HCT116 (cell line): ENCODE measurements around the gene TLN1. TPM values are rescaled to one million over a fixed set of nuclear protein-coding genes. Genes with fewer than 3 reads are reported as not detected.

Experiments
- ATAC-seq: fragments of 200-7000 bp; cut with Tn5 transposase; 2 replicates; pipeline ENCODE4 v1.9.1; 2020; ENCODE audit warnings: mild to moderate bottlenecking, moderate library complexity
- BruUV-seq: library from RNA; stranded (reverse); fragments of 400-500 nt; replicated peaks from 2 replicates; lab custom pipeline; 2021; lab: Mats Ljungman, UMichigan
- CTCF ChIA-PET: fragments of 300-600 bp; sonication (Branson Sonifier 250); formaldehyde crosslinking; loops from one replicate; lab custom pipeline; 2021; ENCODE audit warnings: antibody characterized with exemption; lab: Charles Lee
- POLR2A ChIA-PET: fragments of 300-600, 350-600 bp; sonication (Branson Sonifier 250); formaldehyde crosslinking; loops from one replicate; lab custom pipeline; 2021; ENCODE audit warnings: antibody characterized with exemption; lab: Charles Lee
- RAD21 ChIA-PET, 2 experiments: fragments of 300-600 bp; sonication (Branson Sonifier 250); formaldehyde crosslinking; loops; one replicate each; lab custom pipeline; 2023; ENCODE audit warnings: low total read pairs in 2 of 2; ENCODE audit not compliant: uncharacterized antibody in 2 of 2, unreplicated experiment in 2 of 2, low non-redundant PET in 1 of 2; lab: Charles Lee
- DNase-seq: peaks from one replicate; pipeline ENCODE4 v3.0.0-alpha.2; 2010; ENCODE audit warnings: low read depth, low spot score
- H2AFZ ChIP-seq: fragments of 200-600 bp; shearing (Covaris generic), sonication (generic); 2 replicates; pipeline ENCODE4 v1.6.1; 2017; ENCODE audit warnings: low read depth, mixed run types, mixed read lengths, antibody characterized with exemption, low read length; ENCODE audit not compliant: poor library complexity, severe bottlenecking
- H3K27ac ChIP-seq: 2 replicates; pipeline ENCODE4 v1.5.1; 2012; ENCODE audit warnings: low read depth, low read length
- H3K27me3 ChIP-seq: fragments of 200-600 bp; sonication (generic); 2 replicates; pipeline ENCODE4 v1.6.1; 2016; ENCODE audit warnings: mixed run types, low read length, mixed read lengths; ENCODE audit not compliant: insufficient read depth
- H3K36me3 ChIP-seq, 2 experiments: fragments of 200-500 bp in 1 of 2; fragments of 200-600 bp in 1 of 2; sonication (Bioruptor generic) in 1 of 2; sonication (generic) in 1 of 2; 2 replicates each; pipeline versions ENCODE4 v1.5.1 to v1.6.1; 2014 to 2016; ENCODE audit warnings: low read length in 2 of 2, inconsistent platforms in 1 of 2, mixed read lengths in 1 of 2, mixed run types in 1 of 2; ENCODE audit not compliant: insufficient read depth in 2 of 2, control insufficient read depth in 1 of 2
- H3K4me1 ChIP-seq, 2 experiments: fragments of 200-600 bp in 1 of 2; sonication (generic) in 1 of 2; 2 replicates each; pipeline versions ENCODE4 v1.5.1 to v1.6.1; 2012 to 2017; ENCODE audit warnings: low read length in 2 of 2, inconsistent platforms in 1 of 2, mild to moderate bottlenecking in 1 of 2, mixed read lengths in 1 of 2, mixed run types in 1 of 2, moderate library complexity in 1 of 2; ENCODE audit not compliant: insufficient read depth in 2 of 2, control insufficient read depth in 1 of 2
- H3K4me2 ChIP-seq: fragments of 200-600 bp; sonication (generic); 2 replicates; pipeline ENCODE4 v1.6.1; 2017; ENCODE audit warnings: mixed run types, low read length, mixed read lengths
- H3K4me3 ChIP-seq, 2 experiments: fragments of 200-600 bp in 1 of 2; sonication (generic) in 1 of 2; replicated peaks in 1 of 2; 2 replicates each; pipeline ENCODE4 v1.5.1; 2011 to 2016; ENCODE audit warnings: low read length in 2 of 2, control low read depth in 1 of 2, low read depth in 1 of 2, mild to moderate bottlenecking in 1 of 2, mixed read lengths in 1 of 2, mixed run types in 1 of 2
- H3K79me2 ChIP-seq: fragments of 200-600 bp; sonication (generic); 2 replicates; pipeline ENCODE4 v1.6.1; 2017; ENCODE audit warnings: mild to moderate bottlenecking, mixed run types, low read length, moderate library complexity, mixed read lengths; ENCODE audit not compliant: insufficient read depth
- H3K9ac ChIP-seq: fragments of 200-600 bp; sonication (generic); 2 replicates; pipeline ENCODE4 v1.6.1; 2016; ENCODE audit warnings: low read length, mixed read lengths
- H3K9me2 ChIP-seq: fragments of 200-600 bp; sonication (generic), shearing (Covaris generic); 2 replicates; pipeline ENCODE4 v1.6.1; 2017; ENCODE audit warnings: mixed run types, mild to moderate bottlenecking, moderate library complexity; ENCODE audit not compliant: insufficient read depth
- H3K9me3 ChIP-seq, 2 experiments: fragments of 200-500 bp in 1 of 2; fragments of 200-600 bp in 1 of 2; sonication (Bioruptor generic) in 1 of 2; sonication (generic) in 1 of 2; 2 replicates each; pipeline ENCODE4 v1.6.1; 2014 to 2017; ENCODE audit warnings: low read length in 2 of 2, mixed read lengths in 2 of 2, inconsistent platforms in 1 of 2, low read depth in 1 of 2, mild to moderate bottlenecking in 1 of 2, mixed run types in 1 of 2, moderate library complexity in 1 of 2; ENCODE audit not compliant: control insufficient read depth in 1 of 2, insufficient read depth in 1 of 2
- H4K20me1 ChIP-seq: fragments of 200-600 bp; sonication (generic), shearing (Covaris generic); 2 replicates; pipeline ENCODE4 v1.6.1; 2017; ENCODE audit warnings: mixed run types, mild to moderate bottlenecking, moderate library complexity; ENCODE audit not compliant: insufficient read depth
- ATF3 ChIP-seq: IDR thresholded peaks from 2 replicates; pipeline ENCODE4 v1.6.1; 2012
- CBX3 ChIP-seq: IDR thresholded peaks from 2 replicates; pipeline ENCODE4 v1.6.1; 2012; ENCODE audit warnings: low read depth
- CEBPB ChIP-seq: IDR thresholded peaks from 2 replicates; pipeline ENCODE4 v1.6.1; 2012; ENCODE audit warnings: low read depth
- CTCF ChIP-seq, 3 experiments: fragments of 200-600 bp in 1 of 3; sonication (generic) in 1 of 3; IDR thresholded peaks in 2 of 3; conservative IDR thresholded peaks in 1 of 3; 2 replicates each; pipeline ENCODE4 v1.5.1; 2012 to 2017; ENCODE audit warnings: low read depth in 2 of 3, low read length in 2 of 3, antibody characterized with exemption in 1 of 3, borderline replicate concordance in 1 of 3, control low read depth in 1 of 3, mild to moderate bottlenecking in 1 of 3, mixed read lengths in 1 of 3, mixed run types in 1 of 3, moderate library complexity in 1 of 3; ENCODE audit not compliant: insufficient read depth in 1 of 3
- EGR1 ChIP-seq: IDR thresholded peaks from 2 replicates; pipeline ENCODE4 v1.6.1; 2012; ENCODE audit warnings: low read depth
- ELF1 ChIP-seq: IDR thresholded peaks from 2 replicates; pipeline ENCODE4 v1.6.1; 2012; ENCODE audit warnings: low read depth, borderline replicate concordance
- FOSL1 ChIP-seq: IDR thresholded peaks from 2 replicates; pipeline ENCODE4 v1.6.1; 2012; ENCODE audit warnings: low read depth
- JUND ChIP-seq: IDR thresholded peaks from 2 replicates; pipeline ENCODE4 v1.6.1; 2012
- MAX ChIP-seq: IDR thresholded peaks from 2 replicates; pipeline ENCODE4 v1.6.1; 2012
- POLR2A ChIP-seq: IDR thresholded peaks from 2 replicates; pipeline ENCODE4 v1.7.0; 2011; ENCODE audit warnings: borderline replicate concordance; ENCODE audit not compliant: insufficient read depth, insufficient read length; ENCODE audit errors: extremely low read depth
- POLR2AphosphoS5 ChIP-seq: IDR thresholded peaks from 2 replicates; pipeline ENCODE4 v1.6.1; 2011; ENCODE audit warnings: mild to moderate bottlenecking, low read depth, low read length, moderate library complexity
- SIN3A ChIP-seq: IDR thresholded peaks from 2 replicates; pipeline ENCODE4 v1.6.1; 2012; ENCODE audit warnings: low read depth
- SP1 ChIP-seq: IDR thresholded peaks from 2 replicates; pipeline ENCODE4 v1.6.1; 2012; ENCODE audit warnings: low read depth
- SRF ChIP-seq: IDR thresholded peaks from 2 replicates; pipeline ENCODE4 v1.6.1; 2012; ENCODE audit warnings: low read depth
- TCF7L2 ChIP-seq: IDR thresholded peaks from 2 replicates; pipeline ENCODE4 v1.7.0; 2011; ENCODE audit warnings: borderline replicate concordance, inconsistent platforms; ENCODE audit not compliant: insufficient read depth, insufficient read length; ENCODE audit errors: extremely low read depth
- YY1 ChIP-seq: IDR thresholded peaks from 2 replicates; pipeline ENCODE4 v1.6.1; 2011; ENCODE audit warnings: low read length, low read depth, moderate library complexity, mild to moderate bottlenecking; ENCODE audit not compliant: insufficient replicate concordance; ENCODE audit errors: extremely low read depth
- ZBTB33 ChIP-seq: IDR thresholded peaks from 2 replicates; pipeline ENCODE4 v1.6.1; 2011; ENCODE audit warnings: mild to moderate bottlenecking, low read length, moderate library complexity; ENCODE audit not compliant: insufficient replicate concordance; ENCODE audit errors: extremely low read depth
- ZNF274 ChIP-seq: fragments of 200-500 bp; sonication (Bioruptor generic); IDR thresholded peaks from 2 replicates; pipeline ENCODE4 v1.6.1; 2014; ENCODE audit warnings: mild to moderate bottlenecking, low read depth, low read length, inconsistent platforms
- intact Hi-C: fragments of 100-400 bp; cut with micrococcal nuclease; formaldehyde crosslinking; loops from 2 replicates; pipeline ENCODE4 v1.10.0; 2022
- total RNA-seq: library from RNA; stranded (reverse); gene quantifications from one replicate; pipeline ENCODE4 v1.2.1, GENCODE V29; 2021; ENCODE audit not compliant: unreplicated experiment

TLN1 gene
- total RNA-seq, 1 experiment from 2014 or later: 144 TPM

- H3K36me3 ChIP-seq: peaks cover 50 to 78% of the 10 kb centered on the region in 2 experiments
- H2AFZ ChIP-seq: no peak overlapping the region
- no peak overlapping the region for H3K4me2 ChIP-seq
- no peaks in the 10 kb centered on the region for H3K9me3 ChIP-seq
- ATAC-seq (no peak), DNase-seq (no peak)
- H3K9ac ChIP-seq: no peak overlapping the region
- H3K79me2 ChIP-seq: no peaks in the 10 kb centered on the region
- ChIA-PET CTCF (interaction anchor here (2.3 kb wide), 1 partner anchor 9 kb away, joined by 8 read pairs; no protein-coding TSS in a partner anchor), RAD21 (no interaction called here), POLR2A (no interaction called here)
- no peaks in the 10 kb centered on the region for H3K9me2 ChIP-seq
- TF ChIP-seq ZBTB33 (no peak), ZNF274 (no peak), TCF7L2 (no peak), POLR2A (no peak), POLR2AphosphoS5 (no peak), ELF1 (no peak), FOSL1 (no peak), SIN3A (no peak), EGR1 (no peak), CTCF (IDR thresholded peaks at IDR 0.05 in 2 of 3, conservative IDR thresholded peaks at IDR 0.05 in 1 of 3; ENCODE audit: borderline replicate concordance in 1 of 3, insufficient read depth in 1 of 3, low read depth in 2 of 3, low read length in 2 of 3) (no peak), CBX3 (no peak), SRF (no peak), YY1 (no peak), MAX (no peak), ATF3 (no peak), SP1 (no peak), CEBPB (no peak), JUND (no peak)
- no peak overlapping the region for H3K4me3 ChIP-seq
- BruUV-seq: no TSS peak
- no peak overlapping the region for H3K27ac ChIP-seq
- no peaks in the 10 kb centered on the region for H3K27me3 ChIP-seq
- intact Hi-C loops: no loop called here
- peaks cover 0 to 4% of the 10 kb centered on the region in 2 experiments; a peak in 1 of 4 replicates for H3K4me1 ChIP-seq
- H4K20me1 ChIP-seq: no peaks in the 10 kb centered on the region
Observed at GRCh38 chr9:35700031-35700430, 32.0 kb downstream of the TLN1 start.
